Epidermal melanocyte (primary cell): Measurements from ENCODE around the gene SIMC1.
"Not testable (repeated sequence)": the region's sequence is repeated elsewhere in the genome, so short reads cannot be mapped to it uniquely, and the experiment has no call there.

Experiments
- DNase-seq: peaks from one replicate; pipeline ENCODE4 v3.0.0; 2011; ENCODE audit warnings: low spot score; ENCODE audit not compliant: insufficient read length

Gene SIMC1

GRCh38 chr5:176237971-176238644 is at the start of gene SIMC1:
SIMC1 (plus strand) TSS chr5:176238424; CDS start chr5:176238509, 85 bp downstream.
- DNase-seq = peak; percentile 17

DNA sequence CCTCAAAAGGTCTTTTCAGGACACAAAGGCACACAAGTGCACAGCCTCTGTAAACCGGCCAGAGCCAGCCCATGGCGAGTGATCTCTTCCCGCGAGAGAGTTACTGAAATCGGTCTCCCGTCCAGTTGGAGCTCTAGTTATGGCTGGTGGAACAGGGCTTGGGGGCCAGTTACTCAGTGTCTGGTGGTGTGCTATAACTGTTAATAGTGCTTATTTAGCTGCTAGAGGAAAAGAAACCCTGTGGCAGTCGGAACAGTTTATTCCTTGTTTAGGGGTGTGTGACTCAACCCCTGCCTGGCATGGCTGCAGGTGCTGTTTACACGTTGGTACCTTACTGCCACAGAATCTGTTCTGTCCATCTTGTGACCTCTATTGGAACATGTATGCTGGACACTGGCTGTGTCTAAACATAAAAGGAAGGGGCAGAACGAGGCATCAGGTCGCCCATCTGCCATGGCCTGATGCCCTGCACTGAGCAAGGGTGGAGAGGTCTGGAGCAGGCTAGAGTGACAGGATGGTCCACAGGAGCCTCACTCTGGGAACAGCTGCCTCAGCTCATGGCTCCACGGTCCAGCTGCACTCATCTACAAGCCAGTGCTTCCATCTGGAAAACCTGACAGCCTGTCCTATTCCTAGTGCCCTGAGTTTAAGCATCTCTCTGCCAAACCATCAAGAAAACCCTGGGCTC is 49.6 kb upstream of the SIMC1 start:
- no peak for DNase-seq

- no peak for DNase-seq
Measured at GRCh38 chr5:176189857-176190256, 48.4 kb upstream of the SIMC1 start.

DNA sequence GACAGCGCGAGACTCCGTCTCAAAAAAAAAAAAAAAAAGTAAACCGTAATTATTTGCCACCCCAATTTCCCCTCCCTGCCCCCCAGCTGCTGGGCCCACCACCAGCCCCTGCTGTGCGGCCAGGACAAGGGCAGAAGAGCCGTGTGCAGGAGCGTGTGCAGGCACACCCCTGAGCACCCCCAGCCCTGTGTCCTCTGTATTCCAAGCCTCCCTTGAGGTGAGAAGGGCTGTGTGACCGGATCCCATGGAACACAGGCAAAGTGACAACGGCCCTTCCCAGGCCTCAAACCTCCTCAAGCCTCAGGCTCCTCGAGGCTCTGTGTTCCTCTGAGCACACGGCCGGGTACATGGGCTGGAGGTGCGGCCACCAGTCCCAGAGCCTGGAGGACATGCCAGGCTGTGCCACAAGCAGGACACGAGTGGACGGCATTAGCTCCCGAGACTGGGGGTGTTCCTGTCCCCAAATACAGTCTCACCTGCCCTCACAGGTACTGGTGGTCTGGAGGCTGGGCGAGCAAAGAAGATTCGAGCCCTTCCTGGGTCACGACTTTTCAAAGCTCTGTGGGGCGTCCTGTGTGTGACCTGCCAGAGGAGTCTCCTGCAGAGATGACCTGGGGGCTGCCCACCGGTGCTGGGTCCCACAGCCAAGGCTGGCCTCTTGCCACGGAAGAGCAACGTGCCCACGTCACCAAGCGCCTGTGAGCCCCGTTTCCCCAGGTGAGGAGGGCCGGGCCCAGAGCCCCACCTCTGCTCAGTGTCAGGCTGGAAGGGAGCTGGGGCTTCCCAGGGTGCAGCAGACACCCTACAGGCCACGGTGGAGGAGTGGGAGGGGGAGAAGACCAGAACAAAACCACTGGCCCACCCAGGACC is 47.1 kb upstream of the SIMC1 start:
- no peak for DNase-seq

DNA sequence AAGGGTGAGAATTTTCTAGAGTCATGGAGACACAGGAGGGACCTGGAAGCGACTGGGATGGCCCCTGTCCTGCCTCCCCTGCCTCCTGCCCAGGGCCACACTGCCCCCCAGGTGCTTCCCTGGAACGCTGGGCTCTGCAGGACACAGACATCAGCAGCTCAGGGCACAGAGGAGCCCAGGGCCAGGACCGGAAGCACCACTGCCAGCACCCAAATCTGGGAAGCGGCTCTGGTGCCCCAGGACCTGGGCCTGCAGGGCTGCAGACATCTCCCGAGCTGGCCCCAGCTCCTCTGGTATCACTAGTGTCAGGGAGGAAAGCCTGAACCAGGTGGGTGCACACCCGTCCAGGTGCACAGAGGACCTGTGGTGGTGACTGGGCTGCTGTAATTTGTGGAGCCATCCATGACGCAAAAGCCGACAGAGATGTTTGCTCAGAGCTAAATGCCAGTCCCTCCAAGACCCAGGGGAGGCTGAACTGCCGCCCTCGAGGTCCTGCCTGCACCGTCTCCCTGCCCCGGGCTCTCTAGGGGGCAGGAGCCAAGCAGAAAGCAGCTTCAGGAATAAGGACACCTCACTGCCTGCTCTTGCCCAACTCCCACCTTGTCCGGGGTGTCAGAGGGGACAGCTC is 46.0 kb upstream of the SIMC1 start:
- no peak for DNase-seq

DNA sequence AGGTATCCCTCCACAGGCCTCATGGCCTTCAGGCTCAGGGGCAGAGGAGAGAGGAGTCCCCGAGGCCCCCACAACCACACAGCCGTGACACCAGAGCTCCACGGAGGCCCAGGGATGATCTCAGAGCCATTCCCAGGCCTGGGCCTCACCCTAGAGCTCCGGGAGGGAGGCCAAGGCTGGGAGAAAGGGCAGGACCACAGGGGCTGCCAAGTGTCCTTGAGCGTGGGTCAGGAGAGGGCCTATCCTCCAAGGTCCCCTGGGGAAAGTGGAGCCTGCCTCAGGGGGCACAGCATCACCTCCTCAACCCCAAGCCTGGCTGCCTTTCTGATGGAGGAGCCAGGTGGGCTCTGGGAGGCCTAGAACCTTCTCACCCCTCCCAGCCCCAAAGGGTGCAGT is 45.5 kb upstream of the SIMC1 start:
- not testable (repeated sequence) for DNase-seq

DNA sequence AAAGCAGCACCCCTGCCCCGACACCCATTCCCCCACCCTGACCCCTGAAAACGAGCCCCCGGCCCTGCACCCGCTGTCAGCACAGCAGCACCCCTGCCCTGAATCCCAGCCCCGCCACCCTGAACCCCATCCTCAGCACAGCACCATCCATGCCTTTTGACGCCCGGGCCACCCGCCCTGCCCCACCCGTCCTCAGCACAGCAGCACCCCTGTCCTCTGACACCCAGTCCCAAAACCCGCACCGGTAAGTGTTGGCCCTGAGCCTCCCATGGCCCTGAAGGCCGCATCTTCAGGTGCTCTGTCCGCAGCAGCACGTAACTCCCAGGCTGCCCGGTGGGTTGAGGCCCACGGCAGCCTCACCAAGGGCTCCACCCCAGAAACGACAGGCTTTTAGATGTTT is 44.6 kb upstream of the SIMC1 start:
- not testable (repeated sequence) for DNase-seq

GRCh38 chr5:176194238-176195083 is 43.8 kb upstream of the SIMC1 start:
- not testable (repeated sequence) for DNase-seq

- not testable (repeated sequence) for DNase-seq
Measured at GRCh38 chr5:176195084-176195413, 43.2 kb upstream of the SIMC1 start.

DNA sequence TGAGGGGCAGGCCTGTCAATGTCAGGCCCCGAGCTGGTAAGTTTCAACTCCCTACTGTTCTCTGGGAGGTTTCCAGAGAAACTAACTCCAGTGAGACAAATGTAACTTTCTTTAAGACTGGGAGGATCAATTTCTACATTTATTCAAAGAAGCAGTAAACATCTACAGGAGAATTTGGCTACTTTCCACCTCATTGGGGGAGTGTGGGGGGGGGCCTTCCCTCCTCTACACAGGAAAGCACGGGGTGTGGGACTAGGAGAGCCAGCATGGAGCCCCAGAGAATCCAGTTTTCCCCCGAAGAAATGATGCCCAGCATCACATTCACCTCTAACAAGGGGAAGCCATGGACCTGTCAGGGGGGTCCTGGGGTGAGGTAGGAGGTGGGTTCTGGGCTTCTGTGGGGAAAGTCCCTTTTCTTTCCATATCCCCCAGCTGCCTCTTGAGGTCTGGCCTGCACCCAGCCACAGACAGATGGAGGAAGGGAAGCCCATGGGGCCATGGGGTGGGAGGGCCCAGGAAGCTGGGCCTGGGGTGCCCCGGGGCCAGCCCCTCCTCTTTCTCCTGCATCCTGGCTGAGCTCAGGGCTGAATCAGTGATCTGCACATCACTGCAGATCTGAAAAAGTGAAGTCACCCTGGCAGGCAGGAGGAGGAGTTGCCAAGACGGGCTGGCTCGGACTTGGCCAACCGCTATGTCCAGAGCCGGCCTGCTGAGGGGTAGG is 42.6 kb upstream of the SIMC1 start:
- not testable (repeated sequence) for DNase-seq

DNA sequence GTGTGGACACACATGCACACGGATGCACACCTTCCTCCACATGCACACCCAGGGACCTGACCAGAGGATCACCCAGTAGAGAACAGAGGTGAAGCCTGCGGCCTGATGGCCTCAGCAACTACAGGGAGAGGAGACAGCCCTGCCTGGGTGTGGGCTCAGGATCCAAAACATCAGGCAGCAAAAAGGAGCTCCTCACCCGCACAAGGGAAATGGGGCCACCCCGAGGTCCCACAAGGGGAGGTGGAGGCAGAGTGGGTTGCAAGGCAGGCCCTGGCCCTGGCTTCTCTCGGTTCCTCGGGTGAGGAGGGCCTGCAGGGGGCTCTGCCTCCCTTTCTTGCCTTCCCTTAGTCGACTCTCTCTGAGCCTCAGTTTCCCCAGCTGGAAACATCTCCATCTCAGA is 41.4 kb upstream of the SIMC1 start:
- not testable (repeated sequence) for DNase-seq

DNA sequence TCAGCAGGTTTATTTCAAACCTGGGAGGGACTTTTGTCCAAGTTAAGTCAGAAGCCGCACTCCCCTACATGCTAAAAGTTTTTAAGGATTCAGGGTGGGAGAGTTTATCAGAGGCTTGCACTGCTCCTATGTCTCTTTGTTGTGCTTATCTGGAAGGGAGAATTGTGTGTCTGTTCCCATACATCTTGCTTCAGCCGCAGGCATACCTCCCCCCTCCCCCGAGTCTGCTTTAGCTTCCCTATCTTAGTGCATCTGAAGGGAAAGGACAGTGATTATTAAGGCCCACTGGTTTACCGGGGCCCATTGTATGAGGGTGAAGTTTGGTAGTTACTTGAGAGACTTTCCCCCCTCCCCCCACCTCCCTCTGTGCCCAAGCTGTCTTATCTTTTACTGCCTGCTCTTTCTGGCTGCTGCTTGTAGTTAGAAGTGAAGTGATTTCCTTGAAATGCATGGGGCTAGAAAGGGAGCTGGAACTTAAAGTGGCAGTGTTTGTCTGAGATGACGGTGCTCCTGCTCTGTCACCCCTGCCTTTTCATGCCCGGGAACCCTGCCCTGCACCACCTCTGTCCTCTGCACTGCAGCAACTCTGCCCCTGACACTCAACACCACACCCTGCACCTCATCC is 40.9 kb upstream of the SIMC1 start:
- not testable (repeated sequence) for DNase-seq

GRCh38 chr5:176198299-176198698 is 39.9 kb upstream of the SIMC1 start:
- DNase-seq = not testable (repeated sequence)

DNA sequence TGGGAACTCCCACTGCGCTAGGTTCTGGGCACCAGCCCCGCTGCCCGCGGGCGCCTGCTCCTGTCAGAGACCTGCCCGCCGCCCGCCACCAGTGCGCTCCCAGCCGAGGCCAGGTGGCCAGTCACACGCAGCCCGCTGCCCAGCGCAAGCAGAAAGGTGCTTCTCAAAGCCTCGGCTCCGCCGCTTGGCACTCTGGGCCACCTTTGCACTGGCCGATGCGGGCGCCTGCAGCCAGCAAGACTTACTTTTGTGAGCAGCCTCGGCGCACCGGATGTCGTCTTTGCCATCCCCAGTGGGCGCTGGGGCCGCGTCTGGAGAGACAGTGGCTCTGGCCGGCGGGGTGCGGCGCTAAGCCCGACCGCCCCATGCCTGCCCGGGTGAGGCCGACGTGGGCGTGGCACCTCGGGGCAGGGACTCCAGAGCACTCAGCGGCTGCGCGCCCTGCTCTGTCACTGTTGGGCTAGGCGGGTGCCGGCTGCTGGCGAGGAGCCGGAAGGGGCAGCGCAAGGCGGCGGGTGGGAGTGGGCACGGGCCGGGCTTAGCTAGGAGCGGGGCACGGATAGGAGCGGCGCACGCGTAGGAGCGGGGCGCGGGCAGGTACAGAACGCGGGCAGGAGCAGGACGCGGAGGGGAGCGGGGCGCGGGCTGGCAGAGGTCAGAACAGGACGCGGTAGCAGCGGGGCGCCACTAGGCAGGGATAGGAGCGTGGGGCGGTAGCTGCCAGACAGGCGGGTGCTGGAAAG is 39.1 kb upstream of the SIMC1 start:
- DNase-seq = not testable (repeated sequence)

DNA sequence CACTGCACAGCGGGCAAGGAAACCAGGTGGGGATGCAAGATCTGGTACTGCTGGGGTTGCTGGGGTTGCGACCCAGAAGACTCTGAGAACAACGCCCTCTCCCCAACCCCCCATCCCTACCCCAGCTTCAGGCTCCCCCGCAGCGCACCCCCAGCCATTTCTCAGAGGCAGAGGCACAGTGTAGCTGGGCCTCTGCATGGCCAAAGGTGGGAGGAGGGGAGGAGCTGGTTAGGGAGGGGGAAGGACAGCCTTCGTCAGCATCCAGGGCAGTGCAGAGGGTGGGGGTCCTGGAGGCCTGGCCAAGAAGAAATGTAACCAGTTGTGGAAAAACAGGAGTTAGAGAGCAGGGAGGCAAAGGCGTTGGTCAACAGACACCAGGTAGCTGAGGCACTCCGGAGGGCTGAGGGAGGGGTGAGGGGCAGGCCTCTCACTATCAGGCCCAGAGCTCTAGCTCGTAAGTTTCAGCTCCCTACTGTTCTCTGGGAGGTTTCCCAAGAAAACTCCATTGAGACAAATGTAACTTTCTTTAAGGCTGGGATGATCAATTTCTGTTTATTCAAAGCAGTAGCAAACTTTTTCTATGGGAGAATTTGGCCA is 38.3 kb upstream of the SIMC1 start:
- DNase-seq = not testable (repeated sequence)

- DNase-seq = no peak
Measured at GRCh38 chr5:176201811-176202210, 36.4 kb upstream of the SIMC1 start.

- no peak for DNase-seq
Measured at GRCh38 chr5:176203086-176203485, 35.1 kb upstream of the SIMC1 start.

- DNase-seq = not testable (repeated sequence)
Measured at GRCh38 chr5:176203535-176203934, 34.7 kb upstream of the SIMC1 start.
